AG04449 (cell line): ENCODE results near the gene TNFRSF1B.

Source experiments
- CTCF ChIA-PET: fragments of 350-600 bp; formaldehyde crosslinking; extraction: SDS; loops from one replicate; lab custom pipeline; 2021; ENCODE audit warnings: antibody characterized with exemption; lab: Yijun Ruan, JAX
- POLR2A ChIA-PET: fragments of 400-600, 350-600 bp; formaldehyde crosslinking; extraction: SDS; loops from one replicate; lab custom pipeline; 2020; ENCODE audit warnings: antibody characterized with exemption, inconsistent platforms; lab: Yijun Ruan, JAX
- DNase-seq: peaks from one replicate; pipeline ENCODE4 v3.0.0-alpha.2; 2010; ENCODE audit warnings: low read depth, low spot score
- H3K4me3 ChIP-seq: 2 replicates; pipeline ENCODE4 v1.5.1; 2011; ENCODE audit warnings: low read depth, mild to moderate bottlenecking, control low read depth, low read length
- TF ChIP-seq, protein P1 (sequence below): IDR thresholded peaks from one replicate; pipeline ENCODE4 v1.5.1; 2011; ENCODE audit warnings: mild to moderate bottlenecking, moderate library complexity, low read length, control low read depth, inconsistent platforms; ENCODE audit not compliant: insufficient read depth; ENCODE audit errors: missing control alignments

Gene TNFRSF1B

DNA sequence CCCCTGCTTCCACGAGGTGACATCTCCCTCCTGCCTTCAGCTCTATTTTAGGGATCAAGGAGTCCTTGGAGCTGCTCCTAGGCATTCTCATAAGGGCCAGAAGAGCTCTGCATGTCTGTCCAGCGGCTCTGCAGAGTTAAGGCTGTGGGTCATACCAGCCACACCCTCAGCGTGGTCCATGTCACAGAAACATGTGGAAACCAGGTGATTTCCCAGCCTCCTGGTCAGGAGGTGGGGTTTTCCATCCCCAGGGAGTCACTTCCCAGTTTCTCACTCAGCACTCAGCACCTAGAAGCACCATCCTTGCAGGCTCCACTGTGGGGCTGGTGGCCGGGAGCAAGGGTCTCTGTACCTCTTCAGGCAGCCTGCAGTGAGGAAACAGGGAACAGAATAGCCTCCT lies 1.4 kb upstream of the TNFRSF1B start:
- no peak overlapping the region for H3K4me3 ChIP-seq
- ChIA-PET POLR2A (no interaction called here), CTCF (interaction anchor here (1.5 kb wide), 1 partner anchor 46 kb away, joined by 3 read pairs; no protein-coding TSS in a partner anchor)
- TF ChIP-seq, protein P1, sequence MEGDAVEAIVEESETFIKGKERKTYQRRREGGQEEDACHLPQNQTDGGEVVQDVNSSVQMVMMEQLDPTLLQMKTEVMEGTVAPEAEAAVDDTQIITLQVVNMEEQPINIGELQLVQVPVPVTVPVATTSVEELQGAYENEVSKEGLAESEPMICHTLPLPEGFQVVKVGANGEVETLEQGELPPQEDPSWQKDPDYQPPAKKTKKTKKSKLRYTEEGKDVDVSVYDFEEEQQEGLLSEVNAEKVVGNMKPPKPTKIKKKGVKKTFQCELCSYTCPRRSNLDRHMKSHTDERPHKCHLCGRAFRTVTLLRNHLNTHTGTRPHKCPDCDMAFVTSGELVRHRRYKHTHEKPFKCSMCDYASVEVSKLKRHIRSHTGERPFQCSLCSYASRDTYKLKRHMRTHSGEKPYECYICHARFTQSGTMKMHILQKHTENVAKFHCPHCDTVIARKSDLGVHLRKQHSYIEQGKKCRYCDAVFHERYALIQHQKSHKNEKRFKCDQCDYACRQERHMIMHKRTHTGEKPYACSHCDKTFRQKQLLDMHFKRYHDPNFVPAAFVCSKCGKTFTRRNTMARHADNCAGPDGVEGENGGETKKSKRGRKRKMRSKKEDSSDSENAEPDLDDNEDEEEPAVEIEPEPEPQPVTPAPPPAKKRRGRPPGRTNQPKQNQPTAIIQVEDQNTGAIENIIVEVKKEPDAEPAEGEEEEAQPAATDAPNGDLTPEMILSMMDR = no peak
- DNase-seq = no peak

DNA sequence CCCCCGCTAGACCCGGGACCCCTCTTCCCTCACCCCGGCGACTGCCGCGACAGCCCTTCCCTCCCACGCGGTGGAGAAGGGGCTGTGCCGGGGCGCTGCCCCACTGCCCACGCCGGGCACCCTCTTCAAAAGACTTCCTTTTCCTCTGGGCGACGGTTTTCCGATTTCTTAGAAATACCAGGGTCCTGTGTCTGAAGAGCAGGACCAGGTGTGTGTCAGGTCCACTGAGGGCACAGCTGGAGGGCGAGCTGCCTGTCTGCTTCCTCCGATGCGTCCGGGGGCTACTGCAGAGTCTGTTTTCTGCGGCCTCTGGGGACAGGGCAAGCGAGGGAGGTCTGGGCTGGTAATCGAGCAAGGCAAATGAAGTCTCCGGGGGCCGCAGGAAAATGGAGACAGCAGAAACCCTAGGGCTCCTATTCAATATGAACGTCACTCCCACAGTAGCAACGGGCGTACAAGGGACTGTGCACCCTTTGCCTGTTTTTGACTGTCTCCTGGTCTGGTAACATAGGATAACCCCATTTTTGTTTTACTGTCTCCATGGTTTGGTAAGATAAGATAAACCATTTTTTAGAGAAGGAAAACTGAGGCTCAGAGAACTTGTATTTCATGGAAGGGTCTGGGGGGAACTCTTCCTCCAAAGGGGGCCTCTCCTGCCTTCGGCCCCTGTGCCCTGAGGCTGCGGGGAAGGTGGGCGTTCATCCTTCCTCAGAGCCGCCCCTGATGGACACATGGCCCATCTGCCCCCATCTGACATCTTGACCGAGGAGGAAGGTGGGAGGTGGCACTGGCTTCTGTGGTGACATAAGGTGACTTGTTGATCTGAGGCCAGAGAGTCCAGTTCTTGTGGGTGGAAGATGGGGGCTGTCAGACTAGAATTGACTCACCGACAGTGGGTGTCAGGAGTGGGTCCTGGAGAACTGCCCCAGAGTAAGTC lies 970 bp downstream of the TNFRSF1B start:
- peak overlapping the region; percentile 56 for H3K4me3 ChIP-seq
- ChIA-PET POLR2A (no interaction called here), CTCF (interaction anchor here (1.8 kb wide), 1 partner anchor 10 kb away, joined by 8 read pairs; no protein-coding TSS in a partner anchor)
- DNase-seq = no peak
- TF ChIP-seq, protein P1 = no peak

DNA sequence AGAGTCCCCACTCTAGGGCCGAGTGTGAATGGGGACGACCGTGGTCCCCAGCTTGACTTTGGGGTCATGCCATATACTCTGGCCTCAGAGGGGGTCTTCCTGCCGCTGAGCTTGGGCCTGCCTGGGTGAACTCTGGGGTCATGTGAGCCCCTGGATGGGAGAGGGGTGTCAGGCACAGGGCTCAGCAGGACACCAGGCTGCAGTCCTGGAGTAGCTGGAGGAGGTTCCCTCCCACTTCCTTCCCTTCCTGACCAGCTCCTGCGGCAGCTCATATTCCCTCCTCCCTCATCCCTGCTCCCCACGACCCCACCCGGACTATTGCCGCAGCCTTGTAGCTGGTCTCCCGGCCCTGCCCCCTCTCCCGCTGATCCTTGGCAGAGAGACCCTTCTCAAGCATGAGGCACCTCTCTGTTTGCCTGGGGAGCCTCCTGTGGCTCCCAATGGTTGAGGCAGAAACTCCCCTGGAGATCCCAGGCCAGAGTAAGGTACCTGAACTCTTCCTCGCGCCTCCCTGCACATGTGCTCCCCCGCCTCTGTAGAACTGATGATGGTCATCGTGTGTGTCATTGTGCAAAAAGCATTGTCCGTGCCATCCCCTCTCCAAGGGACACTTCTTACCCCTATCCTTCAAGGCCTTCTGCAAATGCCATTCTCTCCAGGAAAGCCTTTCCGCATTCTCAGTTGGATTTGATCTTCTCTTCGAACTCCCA lies 1.8 kb downstream of the TNFRSF1B start:
- H3K4me3 ChIP-seq = no peak overlapping the region
- ChIA-PET POLR2A (interaction anchor here (0.5 kb wide), 1 partner anchor 450 kb away, joined by 3 read pairs; no protein-coding TSS in a partner anchor), CTCF (interaction anchor here (0.9 to 1.8 kb wide), 2 partner anchors 9 kb away, joined by 4 to 8 read pairs; no protein-coding TSS in a partner anchor)
- no peak for DNase-seq
- TF ChIP-seq, protein P1 = no peak

- TF ChIP-seq, protein P1 = no peak
- DNase-seq = no peak
- ChIA-PET POLR2A (no interaction called here), CTCF (interaction anchor here (0.9 to 1.8 kb wide), 2 partner anchors 8 to 10 kb away, joined by 4 to 8 read pairs; no protein-coding TSS in a partner anchor)
- no peak overlapping the region for H3K4me3 ChIP-seq
Observed at GRCh38 chr1:12169442-12170135, 2.8 kb downstream of the TNFRSF1B start.

DNA sequence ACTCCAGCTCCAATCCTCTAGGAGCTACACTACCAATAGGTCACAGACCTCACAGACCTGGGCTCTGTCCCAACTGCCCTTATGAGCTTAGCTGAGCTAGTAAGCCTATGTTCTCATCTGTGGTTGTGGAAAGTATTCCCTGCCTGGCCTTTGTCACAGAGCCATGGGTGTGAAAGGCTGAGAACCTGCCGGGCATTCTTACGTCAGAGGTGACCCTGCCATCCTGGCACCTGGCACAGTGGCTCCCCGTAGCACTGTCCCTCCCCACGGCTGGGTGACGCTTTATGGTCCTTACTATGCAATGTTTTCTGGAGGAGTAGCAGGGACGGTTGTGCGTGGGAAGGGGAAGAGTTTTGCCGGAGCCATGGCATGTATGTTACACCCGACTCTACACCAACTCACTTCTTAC lies 3.5 kb downstream of the TNFRSF1B start:
- no peak overlapping the region for H3K4me3 ChIP-seq
- ChIA-PET POLR2A (no interaction called here), CTCF (no interaction called here)
- TF ChIP-seq, protein P1 = no peak
- no peak for DNase-seq
